IMR-90 (cell line): ENCODE data around the gene HIVEP1. TPM values are rescaled to one million over a fixed set of nuclear protein-coding genes. Genes with fewer than 3 reads are reported as not detected.

Experiments
- ATAC-seq: fragments of 200-7000 bp; cut with Tn5 transposase; 2 replicates; pipeline ENCODE4 v1.9.1; 2020; ENCODE audit warnings: low read depth, mild to moderate bottlenecking, moderate library complexity
- BruUV-seq: library from RNA; stranded (reverse); fragments of 400-500 nt; replicated peaks from 2 replicates; lab custom pipeline; 2021; lab: Mats Ljungman, UMichigan
- CTCF ChIA-PET: fragments of 300-600 bp; formaldehyde crosslinking; extraction: SDS; loops from one replicate; lab custom pipeline; 2021; ENCODE audit warnings: antibody characterized with exemption; lab: Yijun Ruan, JAX
- POLR2A ChIA-PET: fragments of 300-600 bp; sonication (Branson Sonifier 250); formaldehyde crosslinking; loops from one replicate; lab custom pipeline; 2022; ENCODE audit warnings: antibody characterized with exemption; ENCODE audit not compliant: unreplicated experiment; lab: Charles Lee
- DNase-seq: peaks from one replicate; pipeline ENCODE4 v3.0.0; 2013
- H2AFZ ChIP-seq: replicated peaks from 2 replicates; pipeline ENCODE3; 2013; ENCODE audit warnings: low read length, mild to moderate bottlenecking; ENCODE audit not compliant: poor library complexity
- H2AK5ac ChIP-seq: 2 replicates; pipeline ENCODE4 v1.6.1; 2013; ENCODE audit warnings: low read depth, low read length, inconsistent platforms
- H2AK9ac ChIP-seq: replicated peaks from 2 replicates; pipeline ENCODE3; 2013; ENCODE audit warnings: mild to moderate bottlenecking, low read depth, low read length, moderate library complexity; ENCODE audit not compliant: poor library complexity
- H2BK120ac ChIP-seq: 2 replicates; pipeline ENCODE4 v1.6.1; 2013; ENCODE audit warnings: low read depth, low read length, inconsistent platforms
- H2BK15ac ChIP-seq: 3 replicates; pipeline ENCODE4 v1.6.1; 2013; ENCODE audit warnings: low read depth, low read length, inconsistent platforms
- H2BK20ac ChIP-seq: 2 replicates; pipeline ENCODE4 v1.6.1; 2013; ENCODE audit warnings: low read depth, mild to moderate bottlenecking, inconsistent platforms, low read length, moderate library complexity
- H2BK5ac ChIP-seq: 2 replicates; pipeline ENCODE4 v1.6.1; 2013; ENCODE audit warnings: mild to moderate bottlenecking, low read depth, low read length, inconsistent platforms; ENCODE audit not compliant: poor library complexity, severe bottlenecking
- H3K14ac ChIP-seq: replicated peaks from 2 replicates; pipeline ENCODE4 v1.6.1; 2013; ENCODE audit warnings: low read depth, low read length, inconsistent platforms
- H3K18ac ChIP-seq: 2 replicates; pipeline ENCODE4 v1.6.1; 2013; ENCODE audit warnings: low read depth, low read length, control low read depth
- H3K23ac ChIP-seq: 2 replicates; pipeline ENCODE4 v1.6.1; 2013; ENCODE audit warnings: low read depth, low read length, inconsistent platforms
- H3K27ac ChIP-seq: 2 replicates; pipeline ENCODE4 v1.5.1; 2013; ENCODE audit warnings: mild to moderate bottlenecking, control low read depth, low read length; ENCODE audit not compliant: insufficient read depth
- H3K27me3 ChIP-seq: 2 replicates; pipeline ENCODE4 v1.6.1; 2013; ENCODE audit warnings: low read length; ENCODE audit not compliant: control insufficient read depth, insufficient read depth
- H3K36me3 ChIP-seq: 2 replicates; pipeline ENCODE4 v1.6.1; 2013; ENCODE audit warnings: low read length, mixed read lengths; ENCODE audit not compliant: control insufficient read depth, insufficient read depth
- H3K4ac ChIP-seq: 2 replicates; pipeline ENCODE4 v1.6.1; 2013; ENCODE audit warnings: low read depth, low read length, inconsistent platforms
- H3K4me1 ChIP-seq: 2 replicates; pipeline ENCODE4 v1.6.1; 2013; ENCODE audit warnings: low read length, mixed read lengths; ENCODE audit not compliant: control insufficient read depth, insufficient read depth
- H3K4me2 ChIP-seq: 2 replicates; pipeline ENCODE4 v1.6.1; 2013; ENCODE audit warnings: low read depth, mild to moderate bottlenecking, control low read depth, low read length, moderate library complexity
- H3K4me3 ChIP-seq: 2 replicates; pipeline ENCODE4 v1.5.1; 2013; ENCODE audit warnings: low read depth, mild to moderate bottlenecking, control low read depth, low read length, moderate library complexity; ENCODE audit not compliant: insufficient read depth
- H3K56ac ChIP-seq: 2 replicates; pipeline ENCODE4 v1.6.1; 2013; ENCODE audit warnings: low read length, inconsistent platforms; ENCODE audit not compliant: insufficient read depth; ENCODE audit errors: extremely low read depth
- H3K79me1 ChIP-seq, 2 experiments: 2 replicates each; pipeline ENCODE4 v1.6.1; 2013; ENCODE audit warnings: low read length in 2 of 2, inconsistent platforms in 1 of 2, low read depth in 1 of 2
- H3K9ac ChIP-seq: 2 replicates; pipeline ENCODE4 v1.6.1; 2013; ENCODE audit warnings: low read depth, low read length, control low read depth
- H3K9me1 ChIP-seq: 2 replicates; pipeline ENCODE4 v1.6.1; 2013; ENCODE audit warnings: low read length, inconsistent platforms; ENCODE audit not compliant: insufficient read depth
- H3K9me3 ChIP-seq: 2 replicates; pipeline ENCODE4 v1.6.1; 2013; ENCODE audit warnings: low read length; ENCODE audit not compliant: control insufficient read depth, insufficient read depth
- H4K20me1 ChIP-seq: 2 replicates; pipeline ENCODE4 v1.6.1; 2013; ENCODE audit warnings: low read length, inconsistent platforms; ENCODE audit not compliant: insufficient read depth
- H4K5ac ChIP-seq: 2 replicates; pipeline ENCODE4 v1.6.1; 2013; ENCODE audit warnings: mild to moderate bottlenecking, low read depth, low read length, control low read depth
- H4K8ac ChIP-seq, 2 experiments: 2 replicates each; pipeline ENCODE4 v1.6.1; 2013; ENCODE audit warnings: low read depth in 2 of 2, low read length in 2 of 2, control low read depth in 1 of 2, inconsistent platforms in 1 of 2
- H4K91ac ChIP-seq: 2 replicates; pipeline ENCODE4 v1.6.1; 2013; ENCODE audit warnings: low read depth, low read length, inconsistent platforms; ENCODE audit not compliant: insufficient read depth
- BHLHE40 ChIP-seq: fragments of 150-350 bp; IDR thresholded peaks from 2 replicates; pipeline ENCODE4 v1.6.1; 2016; ENCODE audit warnings: mild to moderate bottlenecking, low read depth, low read length
- CEBPB ChIP-seq: IDR thresholded peaks from 2 replicates; pipeline ENCODE4 v1.6.1; 2012; ENCODE audit warnings: low read depth, low read length, improper control_type of control experiment
- CHD1 ChIP-seq: IDR thresholded peaks from 2 replicates; pipeline ENCODE4 v1.6.1; 2012; ENCODE audit warnings: low read depth, low read length, improper control_type of control experiment
- CTCF ChIP-seq: conservative IDR thresholded peaks from 2 replicates; pipeline ENCODE4 v1.5.1; 2012; ENCODE audit warnings: mild to moderate bottlenecking, low read depth, low read length, improper control_type of control experiment
- ELK1 ChIP-seq: fragments of 150-350 bp; IDR thresholded peaks from 2 replicates; pipeline ENCODE4 v1.6.1; 2016; ENCODE audit warnings: low read depth, mild to moderate bottlenecking, low read length, moderate library complexity, borderline replicate concordance
- FOS ChIP-seq: fragments of 150-350 bp; IDR thresholded peaks from 2 replicates; pipeline ENCODE4 v1.6.1; 2016; ENCODE audit warnings: low read depth, low read length
- MAFK ChIP-seq: IDR thresholded peaks from 2 replicates; pipeline ENCODE4 v1.6.1; 2012; ENCODE audit warnings: low read depth, low read length, improper control_type of control experiment
- MAZ ChIP-seq: IDR thresholded peaks from 2 replicates; pipeline ENCODE4 v1.6.1; 2012; ENCODE audit warnings: low read depth, mild to moderate bottlenecking, low read length, improper control_type of control experiment, moderate library complexity, borderline replicate concordance
- MXI1 ChIP-seq: IDR thresholded peaks from 2 replicates; pipeline ENCODE4 v1.6.1; 2012; ENCODE audit warnings: low read depth, mild to moderate bottlenecking, low read length, moderate library complexity, borderline replicate concordance
- NFE2L2 ChIP-seq: fragments of 150-350 bp; IDR thresholded peaks from 2 replicates; pipeline ENCODE4 v1.6.1; 2016; ENCODE audit warnings: low read depth, mild to moderate bottlenecking, low read length
- POLR2A ChIP-seq: IDR thresholded peaks from 2 replicates; pipeline ENCODE4 v1.6.1; 2012; ENCODE audit warnings: mild to moderate bottlenecking, low read depth, low read length
- RAD21 ChIP-seq: IDR thresholded peaks from 2 replicates; pipeline ENCODE4 v1.6.1; 2012; ENCODE audit warnings: low read length, improper control_type of control experiment
- RCOR1 ChIP-seq: IDR thresholded peaks from 2 replicates; pipeline ENCODE4 v1.6.1; 2012; ENCODE audit warnings: mild to moderate bottlenecking, low read length, improper control_type of control experiment; ENCODE audit not compliant: insufficient replicate concordance
- RFX5 ChIP-seq: IDR thresholded peaks from 2 replicates; pipeline ENCODE4 v1.8.0; 2012; ENCODE audit warnings: low read depth, mild to moderate bottlenecking, low read length, moderate library complexity
- SMC3 ChIP-seq: fragments of 150-350 bp; IDR thresholded peaks from 2 replicates; pipeline ENCODE4 v1.6.1; 2016; ENCODE audit warnings: low read depth, mild to moderate bottlenecking, antibody characterized with exemption, low read length, moderate library complexity
- USF2 ChIP-seq: fragments of 150-350 bp; IDR thresholded peaks from 2 replicates; pipeline ENCODE4 v1.6.1; 2017; ENCODE audit warnings: mild to moderate bottlenecking, antibody characterized with exemption, low read length, low read depth
- WGBS, 2 experiments: methylation state at CpG; one replicate each; pipeline versions ENCODE4 v1.1.5 to v1.1.7; 2013; ENCODE audit warnings: missing lambda C conversion rate in 2 of 2; ENCODE audit not compliant: insufficient read length in 1 of 2; ENCODE audit errors: extremely low coverage in 2 of 2; 5-methylcytosine and 5-hydroxymethylcytosine counted together
- dilution Hi-C: fragments of 300-500 bp; cut with HindIII; formaldehyde crosslinking; loops from one replicate; pipeline ENCODE4 v1.14.3; 2018; ENCODE audit warnings: low sequenced_read_pairs; ENCODE audit not compliant: unreplicated experiment
- in situ Hi-C: fragments of 300-500 bp; cut with MboI; formaldehyde crosslinking; loops from 3 replicates; pipeline ENCODE4 v1.14.3; 2019; ENCODE audit warnings: low sequenced_read_pairs, inconsistent platforms, mixed read lengths
- intact Hi-C: fragments of 100-400 bp; cut with micrococcal nuclease; formaldehyde crosslinking; loops from 2 replicates; pipeline ENCODE4 v1.10.0; 2022
- polyA plus RNA-seq, 3 experiments: library from polyadenylated mRNA; depleted of rRNA; stranded (reverse); fragments of >200 nt; gene quantifications; 2 replicates each; pipeline ENCODE4 v1.2.3, GENCODE V29; 2012; ENCODE audit warnings: low replicate concordance in 1 of 3
- total RNA-seq: library from RNA; depleted of rRNA; stranded (reverse); fragments of >200 nt; gene quantifications from 2 replicates; pipeline ENCODE4 v1.2.3, GENCODE V29; 2012

Gene HIVEP1
- total and polyA plus RNA-seq, 2 of the 4 experiments (the other 2 are of a cell fraction) = 13.0 to 17.2 TPM

GRCh38 chr6:12173661-12174060, 161.5 kb downstream of the HIVEP1 start:
- no peaks in the 10 kb centered on the region for H3K9me3 ChIP-seq
- dilution Hi-C loops = no loop called here
- DNase-seq (no peak), ATAC-seq (no peak)
- H2BK15ac ChIP-seq = no peak overlapping the region
- TF ChIP-seq MAZ = no peak
- no peak for TF ChIP-seq BHLHE40
- no peak for TF ChIP-seq MAFK
- no peak for TF ChIP-seq POLR2A
- TF ChIP-seq RCOR1 = no peak
- TF ChIP-seq CTCF = no peak
- no peak for TF ChIP-seq NFE2L2
- no peak for TF ChIP-seq RFX5
- no peak for TF ChIP-seq FOS
- TF ChIP-seq SMC3 = no peak
- TF ChIP-seq CEBPB = no peak
- no peak for TF ChIP-seq ELK1
- no peak for TF ChIP-seq MXI1
- TF ChIP-seq CHD1 = no peak
- TF ChIP-seq USF2 = no peak
- no peak for TF ChIP-seq RAD21
- WGBS, 2 experiments = no CpG with 5 or more reads among the region's 2 CpGs
- H3K9me1 ChIP-seq = no peaks in the 10 kb centered on the region; the same call in 1 of the 2 replicates
- in situ Hi-C loops = no loop called here
- no peak overlapping the region for H3K56ac ChIP-seq
- no peak overlapping the region for H4K8ac ChIP-seq
- H3K14ac ChIP-seq = no peak overlapping the region
- no peak overlapping the region for H2BK120ac ChIP-seq
- H3K79me1 ChIP-seq = no peaks in the 10 kb centered on the region
- no peak overlapping the region for H2BK5ac ChIP-seq
- H3K4me1 ChIP-seq = no peaks in the 10 kb centered on the region
- H3K4ac ChIP-seq = no peak overlapping the region
- H3K4me2 ChIP-seq = no peak overlapping the region
- no peak overlapping the region for H3K27ac ChIP-seq
- intact Hi-C loops = no loop called here
- no peaks in the 10 kb centered on the region for H4K20me1 ChIP-seq
- CTCF ChIA-PET = no interaction called here
- no TSS peak for BruUV-seq
- no peak overlapping the region for H3K9ac ChIP-seq
- H4K5ac ChIP-seq = no peak overlapping the region
- POLR2A ChIA-PET = no interaction called here
- H3K18ac ChIP-seq = no peak overlapping the region
- H2AFZ ChIP-seq = no peak overlapping the region
- H4K91ac ChIP-seq = no peak overlapping the region
- H2BK20ac ChIP-seq = no peak overlapping the region
- no peak overlapping the region for H3K4me3 ChIP-seq
- no peaks in the 10 kb centered on the region for H3K36me3 ChIP-seq
- H2AK5ac ChIP-seq = no peak overlapping the region
- no peak overlapping the region for H2AK9ac ChIP-seq
- no peaks in the 10 kb centered on the region for H3K27me3 ChIP-seq
- H3K23ac ChIP-seq = no peak overlapping the region
